Panc1 (cell line): Measurements from ENCODE around the gene MPI. TPM values are rescaled to one million over a fixed set of nuclear protein-coding genes. Genes with fewer than 3 reads are reported as not detected.

Experiments
- ATAC-seq: fragments of 200-7000 bp; cut with Tn5 transposase; 2 replicates; pipeline ENCODE4 v1.9.1; 2020; ENCODE audit warnings: mild to moderate bottlenecking, moderate library complexity
- BruUV-seq: library from RNA; stranded (reverse); fragments of 400-500 nt; replicated peaks from 2 replicates; lab custom pipeline; 2021; lab: Mats Ljungman, UMichigan
- CTCF ChIA-PET: fragments of 300-600 bp; sonication (Branson Sonifier 250); formaldehyde crosslinking; loops from one replicate; lab custom pipeline; 2022; ENCODE audit warnings: antibody characterized with exemption; lab: Charles Lee
- POLR2A ChIA-PET: fragments of 300-600 bp; sonication (Branson Sonifier 250); formaldehyde crosslinking; loops from one replicate; lab custom pipeline; 2022; ENCODE audit warnings: antibody characterized with exemption; lab: Charles Lee
- DNase-seq: peaks from one replicate; pipeline ENCODE4 v3.0.0-alpha.2; 2010; ENCODE audit warnings: low read depth, low spot score
- H3K27ac ChIP-seq: 2 replicates; pipeline ENCODE4 v1.5.1; 2011; ENCODE audit warnings: mild to moderate bottlenecking, low read length, inconsistent platforms
- H3K27me3 ChIP-seq: fragments of 200-500 bp; sonication (Bioruptor generic); 2 replicates; pipeline ENCODE4 v1.6.0; 2014; ENCODE audit warnings: low read length, inconsistent platforms; ENCODE audit not compliant: control insufficient read depth, insufficient read depth
- H3K36me3 ChIP-seq: fragments of 200-500 bp; sonication (Bioruptor generic); 2 replicates; pipeline ENCODE4 v1.5.1; 2014; ENCODE audit warnings: inconsistent platforms, mild to moderate bottlenecking, low read length, moderate library complexity; ENCODE audit not compliant: control insufficient read depth, insufficient read depth
- H3K4me1 ChIP-seq: 2 replicates; pipeline ENCODE4 v1.5.1; 2011; ENCODE audit warnings: inconsistent platforms, mild to moderate bottlenecking, low read length, moderate library complexity; ENCODE audit not compliant: control insufficient read depth, insufficient read depth
- H3K4me3 ChIP-seq, 2 experiments: 2 replicates each; pipeline ENCODE4 v1.5.1; 2011 to 2012; ENCODE audit warnings: low read depth in 2 of 2, low read length in 2 of 2, mild to moderate bottlenecking in 2 of 2, inconsistent platforms in 1 of 2, moderate library complexity in 1 of 2
- H3K9me3 ChIP-seq: fragments of 200-500 bp; sonication (Bioruptor generic); 2 replicates; pipeline ENCODE4 v1.5.1; 2014; ENCODE audit warnings: low read depth, mild to moderate bottlenecking, inconsistent platforms, low read length, moderate library complexity; ENCODE audit not compliant: control insufficient read depth, insufficient read depth
- CTCF ChIP-seq: fragments of 450-650 bp; IDR thresholded peaks from 2 replicates; pipeline ENCODE4 v1.5.1; 2017; ENCODE audit warnings: mild to moderate bottlenecking
- POLR2AphosphoS5 ChIP-seq: IDR thresholded peaks from 2 replicates; pipeline ENCODE4 v1.6.1; 2012; ENCODE audit warnings: mild to moderate bottlenecking, low read depth, low read length, moderate library complexity
- REST ChIP-seq, 2 experiments: IDR thresholded peaks; 2 replicates each; pipeline ENCODE4 v1.6.1; 2011 to 2012; ENCODE audit warnings: low read depth in 2 of 2, control low read depth in 1 of 2, low read length in 1 of 2, mild to moderate bottlenecking in 1 of 2, moderate library complexity in 1 of 2; ENCODE audit not compliant: insufficient read depth in 1 of 2
- SIN3A ChIP-seq: IDR thresholded peaks from 2 replicates; pipeline ENCODE4 v1.6.1; 2012; ENCODE audit warnings: low read depth, mild to moderate bottlenecking, low read length, moderate library complexity, borderline replicate concordance; ENCODE audit not compliant: insufficient read depth
- TCF7L2 ChIP-seq: IDR thresholded peaks from 2 replicates; pipeline ENCODE4 v1.6.1; 2011; ENCODE audit warnings: mild to moderate bottlenecking, low read depth, low read length, inconsistent platforms
- in situ Hi-C: cut with HindIII; loops from 2 replicates; pipeline ENCODE4 v1.10.0; 2016; ENCODE audit warnings: low sequenced_read_pairs, low pct_unique_long_range_greater_than_20kb
- intact Hi-C: fragments of 100-400 bp; cut with micrococcal nuclease; formaldehyde crosslinking; loops from one replicate; pipeline ENCODE4 v1.10.0; 2022; ENCODE audit not compliant: unreplicated experiment
- total RNA-seq: library from RNA; stranded (reverse); gene quantifications from one replicate; pipeline ENCODE4 v1.2.1, GENCODE V29; 2021; ENCODE audit not compliant: unreplicated experiment

MPI gene
- total RNA-seq, 1 experiment from 2014 or later = 45.8 TPM

- ChIA-PET CTCF (interaction anchor here (0.5 to 2.4 kb wide), 10 partner anchors 12 to 798 kb away, joined by 3 to 12 read pairs (median 4); no protein-coding TSS in a partner anchor), POLR2A (interaction anchor here (0.6 kb wide), 2 partner anchors 12 to 314 kb away, joined by 3 read pairs; partner anchors contain the start of gene COX5A)
- DNase-seq (peak; percentile 89), ATAC-seq (peak; percentile 84)
- H3K9me3 ChIP-seq = no peaks in the 10 kb centered on the region
- intact Hi-C loops (loop anchor here (10.0 kb wide), 1 partner anchor 175 kb away; no protein-coding TSS in a partner anchor), in situ Hi-C loops (no loop called here)
- peaks cover 25% of the 10 kb centered on the region for H3K4me1 ChIP-seq
- H3K27me3 ChIP-seq = no peaks in the 10 kb centered on the region
- BruUV-seq = no TSS peak
- H3K4me3 ChIP-seq = no peak overlapping the region
- no peak overlapping the region for H3K27ac ChIP-seq
- TF ChIP-seq CTCF (peak; percentile 99), TCF7L2 (no peak), REST (IDR thresholded peaks at IDR 0.05; ENCODE audit: insufficient read depth in 1 of 2, low read depth in 2 of 2, low read length in 1 of 2) (no peak), POLR2AphosphoS5 (no peak; the same call in 1 of the 2 replicates), SIN3A (no peak)
- no peaks in the 10 kb centered on the region for H3K36me3 ChIP-seq
These were observed 60.5 kb downstream of the MPI start for GRCh38 chr15:74950078-74950908.

GRCh38 chr15:74951006-74951405 is 61.2 kb downstream of the MPI start:
- ChIA-PET POLR2A (interaction anchor here (0.6 kb wide), 1 partner anchor 13 kb away, joined by 3 read pairs; the partner anchor contains the start of gene COX5A), CTCF (interaction anchor here (0.5 to 2.4 kb wide), 11 partner anchors 12 to 799 kb away, joined by 3 to 12 read pairs (median 4); no protein-coding TSS in a partner anchor)
- H3K4me1 ChIP-seq = peaks cover 25% of the 10 kb centered on the region
- no TSS peak for BruUV-seq
- DNase-seq = no peak
- H3K36me3 ChIP-seq = no peaks in the 10 kb centered on the region
- no peak overlapping the region for H3K27ac ChIP-seq
- in situ Hi-C loops = no loop called here
- intact Hi-C loops = loop anchor here (10.0 kb wide), 1 partner anchor 176 kb away; no protein-coding TSS in a partner anchor
- H3K9me3 ChIP-seq = no peaks in the 10 kb centered on the region
- no peak for TF ChIP-seq SIN3A
- no peak for TF ChIP-seq REST (IDR thresholded peaks at IDR 0.05; ENCODE audit: insufficient read depth in 1 of 2, low read depth in 2 of 2, low read length in 1 of 2)
- no peak for TF ChIP-seq POLR2AphosphoS5
- no peak for TF ChIP-seq CTCF
- no peak for TF ChIP-seq TCF7L2
- H3K4me3 ChIP-seq = no peak overlapping the region
- no peaks in the 10 kb centered on the region for H3K27me3 ChIP-seq
- peak; percentile 31 for ATAC-seq
